SK-N-SH (cell line): ENCODE data around the gene RPS16. TPM values are rescaled to one million over a fixed set of nuclear protein-coding genes. Genes with fewer than 3 reads are reported as not detected.

Experiments used
- CTCF ChIA-PET: fragments of 300-600, 350-600 bp; formaldehyde crosslinking; extraction: SDS; loops from one replicate; lab custom pipeline; 2021; lab: Yijun Ruan, JAX
- POLR2A ChIA-PET: fragments of 350-600 bp; sonication (Branson Sonifier 250); formaldehyde crosslinking; extraction: SDS; loops from one replicate; lab custom pipeline; 2020; ENCODE audit warnings: antibody characterized with exemption, inconsistent platforms; lab: Yijun Ruan, JAX
- DNase-seq: peaks from one replicate; pipeline ENCODE4 v3.0.0; 2012
- H2AFZ ChIP-seq: fragments of 200-600 bp; sonication (generic); 2 replicates; pipeline ENCODE4 v1.8.1; 2016; ENCODE audit warnings: antibody characterized with exemption, mild to moderate bottlenecking, low read depth
- H3F3A ChIP-seq: fragments of 200-600 bp; sonication (generic); replicated peaks from 2 replicates; pipeline ENCODE3; 2016; ENCODE audit warnings: antibody characterized with exemption, mild to moderate bottlenecking; ENCODE audit not compliant: insufficient read depth
- H3K27ac ChIP-seq, 2 experiments: fragments of 200-500 bp in 1 of 2; fragments of 200-600 bp in 1 of 2; sonication (Bioruptor generic) in 1 of 2; sonication (generic), shearing (Covaris generic) in 1 of 2; 2 replicates each; pipeline versions ENCODE4 v1.5.1 to v1.6.1; 2014 to 2016; ENCODE audit warnings: low read depth in 2 of 2, inconsistent platforms in 1 of 2, low read length in 1 of 2, mild to moderate bottlenecking in 1 of 2, mixed read lengths in 1 of 2
- H3K27me3 ChIP-seq: fragments of 200-600 bp; sonication (generic), shearing (Covaris generic); 2 replicates; pipeline ENCODE4 v1.6.1; 2016; ENCODE audit warnings: mixed run types; ENCODE audit not compliant: insufficient read depth
- H3K36me3 ChIP-seq, 2 experiments: fragments of 200-500 bp in 1 of 2; fragments of 200-600 bp in 1 of 2; sonication (Bioruptor generic) in 1 of 2; sonication (generic) in 1 of 2; replicated peaks in 1 of 2; 2 replicates each; pipeline versions ENCODE3 to v1.5.1; 2014 to 2016; ENCODE audit warnings: low read length in 1 of 2, mild to moderate bottlenecking in 1 of 2; ENCODE audit not compliant: insufficient read depth in 2 of 2, control insufficient read depth in 1 of 2
- H3K4me1 ChIP-seq, 2 experiments: fragments of 200-500 bp in 1 of 2; fragments of 200-600 bp in 1 of 2; sonication (Bioruptor generic) in 1 of 2; sonication (generic), shearing (Covaris generic) in 1 of 2; 2 replicates each; pipeline versions ENCODE4 v1.5.1 to v1.6.1; 2014 to 2016; ENCODE audit warnings: low read depth in 1 of 2, low read length in 1 of 2, mixed run types in 1 of 2; ENCODE audit not compliant: insufficient read depth in 2 of 2, control insufficient read depth in 1 of 2
- H3K4me2 ChIP-seq: fragments of 200-600 bp; sonication (generic), shearing (Covaris generic); 2 replicates; pipeline ENCODE4 v1.6.1; 2017; ENCODE audit warnings: mixed run types
- H3K4me3 ChIP-seq, 2 experiments: fragments of 200-500 bp in 1 of 2; fragments of 200-600 bp in 1 of 2; sonication (Bioruptor generic) in 1 of 2; sonication (generic), shearing (Covaris generic) in 1 of 2; 2 replicates each; pipeline versions ENCODE4 v1.5.1 to v1.8.1; 2014 to 2016; ENCODE audit warnings: low read depth in 2 of 2, inconsistent platforms in 1 of 2, low read length in 1 of 2, mild to moderate bottlenecking in 1 of 2, mixed read lengths in 1 of 2, moderate library complexity in 1 of 2
- H3K79me2 ChIP-seq: fragments of 200-600 bp; sonication (generic); 2 replicates; pipeline ENCODE4 v1.8.1; 2017; ENCODE audit warnings: mild to moderate bottlenecking; ENCODE audit not compliant: insufficient read depth
- H3K9ac ChIP-seq: fragments of 200-600 bp; sonication (generic); 2 replicates; pipeline ENCODE4 v1.6.1; 2017; ENCODE audit warnings: mixed run types
- H3K9me2 ChIP-seq: fragments of 200-600 bp; sonication (generic); 2 replicates; pipeline ENCODE4 v1.6.1; 2017; ENCODE audit warnings: mixed run types
- H3K9me3 ChIP-seq: fragments of 200-600 bp; sonication (generic); 2 replicates; pipeline ENCODE4 v1.6.1; 2017; ENCODE audit warnings: mixed run types, mild to moderate bottlenecking, moderate library complexity
- H4K20me1 ChIP-seq: fragments of 200-600 bp; sonication (generic); 2 replicates; pipeline ENCODE4 v1.6.1; 2017; ENCODE audit warnings: mild to moderate bottlenecking, mixed run types; ENCODE audit not compliant: insufficient read depth
- CHD2 ChIP-seq: fragments of 150-350 bp; IDR thresholded peaks from 2 replicates; pipeline ENCODE4 v1.6.1; 2018; ENCODE audit warnings: low read length; ENCODE audit not compliant: partially characterized antibody
- ELF1 ChIP-seq: IDR thresholded peaks from 2 replicates; pipeline ENCODE4 v1.4.0; 2012
- EZH2phosphoT487 ChIP-seq: fragments of 200-600 bp; sonication (generic); IDR thresholded peaks from 2 replicates; pipeline ENCODE4 v1.6.1; 2017; ENCODE audit warnings: low read depth, mixed run types, mild to moderate bottlenecking, antibody characterized with exemption, moderate library complexity, borderline replicate concordance
- FOSL2 ChIP-seq: IDR thresholded peaks from 2 replicates; pipeline ENCODE4 v1.4.0; 2012; ENCODE audit warnings: low read depth, mild to moderate bottlenecking, moderate library complexity, borderline replicate concordance
- FOXM1 ChIP-seq: IDR thresholded peaks from 2 replicates; pipeline ENCODE4 v1.4.0; 2012; ENCODE audit warnings: low read depth, mild to moderate bottlenecking
- GABPA ChIP-seq: IDR thresholded peaks from 2 replicates; pipeline ENCODE4 v1.4.0; 2012; ENCODE audit warnings: low read depth, mild to moderate bottlenecking
- GATA2 ChIP-seq: sonication (generic); formaldehyde crosslinking; IDR thresholded peaks from 2 replicates; pipeline ENCODE4 v1.5.0; 2020; ENCODE audit warnings: mild to moderate bottlenecking, missing genetic modification reagents
- IRF3 ChIP-seq: fragments of 150-350 bp; IDR thresholded peaks from 2 replicates; pipeline ENCODE4 v1.6.1; 2016; ENCODE audit warnings: mild to moderate bottlenecking, low read depth, low read length
- JUND ChIP-seq: IDR thresholded peaks from 2 replicates; pipeline ENCODE4 v1.4.0; 2012
- MEF2A ChIP-seq: IDR thresholded peaks from 2 replicates; pipeline ENCODE4 v1.4.0; 2012; ENCODE audit warnings: low read depth, borderline replicate concordance
- MXI1 ChIP-seq: IDR thresholded peaks from 2 replicates; pipeline ENCODE4 v1.6.1; 2012; ENCODE audit warnings: mild to moderate bottlenecking, low read depth, low read length, improper control_type of control experiment
- NFIC ChIP-seq: IDR thresholded peaks from 2 replicates; pipeline ENCODE4 v1.4.0; 2012; ENCODE audit warnings: borderline replicate concordance
- PBX3 ChIP-seq: IDR thresholded peaks from 2 replicates; pipeline ENCODE4; 2012
- POLR2AphosphoS5 ChIP-seq: IDR thresholded peaks from 2 replicates; pipeline ENCODE4 v1.6.1; 2012; ENCODE audit warnings: low read depth, low read length
- RCOR1 ChIP-seq: fragments of 150-350 bp; IDR thresholded peaks from 2 replicates; pipeline ENCODE4 v1.6.1; 2017; ENCODE audit warnings: antibody characterized with exemption, low read length
- RXRA ChIP-seq: IDR thresholded peaks from 2 replicates; pipeline ENCODE4 v1.4.0; 2012; ENCODE audit warnings: low read depth, mild to moderate bottlenecking, borderline replicate concordance
- SIN3A ChIP-seq: IDR thresholded peaks from 2 replicates; pipeline ENCODE4 v1.6.1; 2012; ENCODE audit warnings: low read depth, mild to moderate bottlenecking, low read length, moderate library complexity, borderline replicate concordance
- SMC3 ChIP-seq: IDR thresholded peaks from 2 replicates; pipeline ENCODE4 v1.6.1; 2012; ENCODE audit warnings: low read depth, low read length, improper control_type of control experiment
- TEAD4 ChIP-seq: IDR thresholded peaks from 2 replicates; pipeline ENCODE4 v1.4.0; 2012; ENCODE audit warnings: mild to moderate bottlenecking, borderline replicate concordance; ENCODE audit not compliant: insufficient read depth
- YY1 ChIP-seq: IDR thresholded peaks from 2 replicates; pipeline ENCODE4 v1.4.0; 2012; ENCODE audit warnings: low read depth, mild to moderate bottlenecking
- WGBS: methylation state at CpG from one replicate; pipeline ENCODE4 v1.1.6; 2017; ENCODE audit warnings: low lambda C conversion rate; 5-methylcytosine and 5-hydroxymethylcytosine counted together
- polyA plus RNA-seq, 3 experiments: library from polyadenylated mRNA; depleted of rRNA; stranded (reverse); fragments of >200 nt; gene quantifications; 2 replicates each; pipeline ENCODE4 v1.2.3, GENCODE V29; 2012
- TF ChIP-seq, protein P1 (sequence below): IDR thresholded peaks from 2 replicates; pipeline ENCODE4 v1.4.0; 2012; ENCODE audit warnings: low read depth
- TF ChIP-seq, protein P2 (sequence below): IDR thresholded peaks from 2 replicates; pipeline ENCODE4 v1.4.0; 2012; ENCODE audit warnings: low read depth, borderline replicate concordance

Gene RPS16
- polyA plus RNA-seq, 1 of the 3 experiments (the other 2 are of a cell fraction), result 7,541 TPM

DNA sequence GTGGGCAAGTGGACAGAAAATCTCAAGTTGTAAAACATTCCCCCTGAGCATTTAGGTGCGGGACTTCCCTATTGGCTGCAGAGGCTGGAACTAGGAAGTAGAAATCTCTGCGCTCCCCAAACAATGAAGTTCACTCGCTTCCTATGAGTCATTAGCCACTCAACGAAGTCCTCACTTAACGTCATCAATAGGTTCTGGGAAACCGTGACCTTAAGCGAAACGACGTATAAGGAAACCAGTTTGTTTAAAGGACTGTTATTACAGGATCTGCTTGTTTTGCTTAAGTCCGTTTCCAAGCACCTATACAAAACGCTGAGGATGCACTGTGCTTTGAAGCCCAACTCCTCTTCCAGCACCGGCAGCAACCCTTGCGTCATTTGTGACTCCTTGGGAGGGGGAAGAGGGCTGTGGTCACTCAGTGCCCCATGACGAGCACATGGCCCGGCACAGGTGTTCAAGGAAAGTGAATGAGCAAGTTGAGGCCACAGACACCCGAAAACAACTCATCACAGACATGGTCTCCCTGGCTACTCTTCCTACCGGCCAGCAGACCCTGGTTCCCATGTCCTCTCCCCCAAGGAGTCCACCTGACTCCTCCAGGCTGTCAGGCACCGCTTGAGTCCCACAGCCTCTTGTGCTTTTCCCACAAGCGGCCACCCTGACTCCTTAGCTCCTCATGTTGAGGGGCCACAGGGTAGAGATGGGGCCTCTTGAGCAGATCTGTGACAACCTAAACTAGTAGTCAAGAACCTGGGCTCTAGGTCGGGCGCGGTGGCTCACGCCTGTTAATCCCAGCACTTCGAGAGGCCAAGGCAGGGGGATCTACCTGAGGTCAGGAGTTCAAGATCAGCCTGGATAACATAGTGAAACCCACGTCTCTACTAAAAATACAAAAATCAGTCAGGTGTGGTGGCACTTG is 4.8 kb downstream of the RPS16 start:
- Histone ChIP-seq H3K79me2 (peaks cover 25% of the 10 kb centered on the region), H3K36me3 (peaks cover 21 to 33% of the 10 kb centered on the region in 2 experiments), H3K27ac (peak overlapping the region; percentile 12 to 92; a peak in 2 of 4 replicates), H3K9me2 (no peaks in the 10 kb centered on the region), H3K4me3 (no peak overlapping the region), H2AFZ (no peak overlapping the region), H3K9me3 (no peaks in the 10 kb centered on the region), H4K20me1 (peaks cover 14% of the 10 kb centered on the region), H3K4me2 (peak overlapping the region; percentile 12; the same call in 1 of the 2 replicates), H3K9ac (peak overlapping the region; percentile 25; the same call in 1 of the 2 replicates), H3K27me3 (no peaks in the 10 kb centered on the region), H3K4me1 (peaks cover 17 to 33% of the 10 kb centered on the region in 2 experiments; a peak in 3 of 4 replicates), H3F3A (peaks cover 67% of the 10 kb centered on the region)
- TF ChIP-seq EZH2phosphoT487 (no peak), SMC3 (no peak), RCOR1 (no peak), IRF3 (no peak), YY1 (no peak), JUND (peak; percentile 23; the same call in 1 of the 2 replicates), FOSL2 (peak; percentile 64; the same call in 1 of the 2 replicates), GABPA (0 out of 2 replicates have a peak, but pooled peaks have one; percentile 12), ELF1 (peak; percentile 72; the same call in 1 of the 2 replicates), POLR2AphosphoS5 (peak; percentile 66), SIN3A (peak; percentile 55; the same call in 1 of the 2 replicates), RXRA (no peak), PBX3 (no peak), GATA2 (CRISPR knock-in tag) (no peak), NFIC (no peak), FOXM1 (no peak), TEAD4 (no peak), MXI1 (no peak), CHD2 (no peak), MEF2A (no peak)
- TF ChIP-seq, protein P1, sequence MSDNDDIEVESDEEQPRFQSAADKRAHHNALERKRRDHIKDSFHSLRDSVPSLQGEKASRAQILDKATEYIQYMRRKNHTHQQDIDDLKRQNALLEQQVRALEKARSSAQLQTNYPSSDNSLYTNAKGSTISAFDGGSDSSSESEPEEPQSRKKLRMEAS, result 0 out of 2 replicates have a peak, but pooled peaks have one; percentile 73
- TF ChIP-seq, protein P2, sequence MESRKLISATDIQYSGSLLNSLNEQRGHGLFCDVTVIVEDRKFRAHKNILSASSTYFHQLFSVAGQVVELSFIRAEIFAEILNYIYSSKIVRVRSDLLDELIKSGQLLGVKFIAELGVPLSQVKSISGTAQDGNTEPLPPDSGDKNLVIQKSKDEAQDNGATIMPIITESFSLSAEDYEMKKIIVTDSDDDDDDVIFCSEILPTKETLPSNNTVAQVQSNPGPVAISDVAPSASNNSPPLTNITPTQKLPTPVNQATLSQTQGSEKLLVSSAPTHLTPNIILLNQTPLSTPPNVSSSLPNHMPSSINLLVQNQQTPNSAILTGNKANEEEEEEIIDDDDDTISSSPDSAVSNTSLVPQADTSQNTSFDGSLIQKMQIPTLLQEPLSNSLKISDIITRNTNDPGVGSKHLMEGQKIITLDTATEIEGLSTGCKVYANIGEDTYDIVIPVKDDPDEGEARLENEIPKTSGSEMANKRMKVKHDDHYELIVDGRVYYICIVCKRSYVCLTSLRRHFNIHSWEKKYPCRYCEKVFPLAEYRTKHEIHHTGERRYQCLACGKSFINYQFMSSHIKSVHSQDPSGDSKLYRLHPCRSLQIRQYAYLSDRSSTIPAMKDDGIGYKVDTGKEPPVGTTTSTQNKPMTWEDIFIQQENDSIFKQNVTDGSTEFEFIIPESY, result no peak; the same call in 1 of the 2 replicates
- POLR2A ChIA-PET, result no interaction called here
- DNase-seq, result no peak
- 53% methylated on average over 22 of the region's 25 CpGs for WGBS
- CTCF ChIA-PET, result no interaction called here
